ENCODE data around the gene BTBD16. TPM values are rescaled to one million over a fixed set of nuclear protein-coding genes. Genes with fewer than 3 reads are reported as not detected.

BTBD16 gene
- total and polyA plus RNA-seq, 3 donors from 2014 or later, result 4.9 to 21.3 (median 5.3) TPM

DNA sequence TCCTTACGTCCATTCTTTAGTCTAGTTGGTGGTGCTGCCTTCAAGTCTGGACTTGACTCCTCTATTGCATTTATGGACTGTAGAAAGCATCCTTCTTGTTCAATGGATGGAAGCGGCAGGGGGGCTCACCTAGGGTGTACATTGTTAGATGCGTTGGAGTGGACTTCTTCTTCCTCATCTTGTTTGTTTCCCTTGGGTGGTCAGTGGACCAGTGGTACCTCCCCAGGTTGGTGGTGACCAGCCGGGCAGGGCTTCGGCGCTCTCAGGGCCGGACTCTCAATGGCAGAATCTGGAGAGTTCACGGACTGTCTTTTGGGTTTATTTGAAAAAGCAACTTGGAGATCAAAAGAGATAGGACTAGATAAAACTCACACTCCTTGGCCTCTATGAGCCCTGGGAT is 6.2 kb upstream of the BTBD16 start:
- intact Hi-C loops (cut with DNase I; ENCODE audit: low total_unique reads), result no loop called here
- no peaks in the 10 kb centered on the region for H3K4me1 ChIP-seq
- no peaks in the 10 kb centered on the region for H3K36me3 ChIP-seq (ENCODE audit: low read depth, missing control alignments)
- H3K27me3 ChIP-seq, result no peaks in the 10 kb centered on the region
- H3K4me3 ChIP-seq, result no peak overlapping the region
- DNase-seq, result no peak
- H3K9me3 ChIP-seq, result no peaks in the 10 kb centered on the region
- no peak overlapping the region for H3K27ac ChIP-seq
- no peak for TF ChIP-seq POLR2A (IDR thresholded peaks at IDR 0.05)
- TF ChIP-seq, protein P1, sequence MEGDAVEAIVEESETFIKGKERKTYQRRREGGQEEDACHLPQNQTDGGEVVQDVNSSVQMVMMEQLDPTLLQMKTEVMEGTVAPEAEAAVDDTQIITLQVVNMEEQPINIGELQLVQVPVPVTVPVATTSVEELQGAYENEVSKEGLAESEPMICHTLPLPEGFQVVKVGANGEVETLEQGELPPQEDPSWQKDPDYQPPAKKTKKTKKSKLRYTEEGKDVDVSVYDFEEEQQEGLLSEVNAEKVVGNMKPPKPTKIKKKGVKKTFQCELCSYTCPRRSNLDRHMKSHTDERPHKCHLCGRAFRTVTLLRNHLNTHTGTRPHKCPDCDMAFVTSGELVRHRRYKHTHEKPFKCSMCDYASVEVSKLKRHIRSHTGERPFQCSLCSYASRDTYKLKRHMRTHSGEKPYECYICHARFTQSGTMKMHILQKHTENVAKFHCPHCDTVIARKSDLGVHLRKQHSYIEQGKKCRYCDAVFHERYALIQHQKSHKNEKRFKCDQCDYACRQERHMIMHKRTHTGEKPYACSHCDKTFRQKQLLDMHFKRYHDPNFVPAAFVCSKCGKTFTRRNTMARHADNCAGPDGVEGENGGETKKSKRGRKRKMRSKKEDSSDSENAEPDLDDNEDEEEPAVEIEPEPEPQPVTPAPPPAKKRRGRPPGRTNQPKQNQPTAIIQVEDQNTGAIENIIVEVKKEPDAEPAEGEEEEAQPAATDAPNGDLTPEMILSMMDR (IDR thresholded peaks at IDR 0.05), result no peak
- WGBS, 2 donors, result 91 to 100% methylated on average over 2 to 8 of the region's 8 CpGs

DNA sequence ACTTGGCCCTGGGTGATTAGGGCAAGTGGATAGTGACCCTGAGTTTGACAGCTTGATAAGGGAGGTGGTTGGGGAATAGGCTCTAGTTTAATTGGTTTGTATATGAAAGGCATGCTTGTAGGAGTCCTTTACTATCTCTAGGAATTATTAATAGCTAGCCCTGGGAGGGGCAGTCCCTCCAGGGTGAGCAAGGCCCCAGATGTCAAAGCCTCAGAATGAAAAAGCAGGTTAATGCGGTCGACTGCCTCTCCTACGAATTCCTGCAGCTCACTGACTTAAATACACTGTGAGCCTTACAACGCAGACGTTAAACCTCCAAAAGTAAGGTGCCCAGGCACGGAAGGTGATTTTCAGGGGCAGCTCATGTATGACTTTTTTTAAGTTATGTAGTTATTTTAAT is 5.2 kb upstream of the BTBD16 start:
- intact Hi-C loops (cut with DNase I; ENCODE audit: low total_unique reads), result no loop called here
- no peak overlapping the region for H3K27ac ChIP-seq
- H3K36me3 ChIP-seq (ENCODE audit: low read depth, missing control alignments), result no peaks in the 10 kb centered on the region
- TF ChIP-seq, protein P1 (IDR thresholded peaks at IDR 0.05), result no peak
- no peak for TF ChIP-seq POLR2A (IDR thresholded peaks at IDR 0.05)
- no peak for DNase-seq
- H3K4me3 ChIP-seq, result no peak overlapping the region
- no peaks in the 10 kb centered on the region for H3K27me3 ChIP-seq
- H3K4me1 ChIP-seq, result no peaks in the 10 kb centered on the region
- WGBS, 2 donors, result 64 to 71% methylated on average over 6 of the region's 6 CpGs
- H3K9me3 ChIP-seq, result no peaks in the 10 kb centered on the region

DNA sequence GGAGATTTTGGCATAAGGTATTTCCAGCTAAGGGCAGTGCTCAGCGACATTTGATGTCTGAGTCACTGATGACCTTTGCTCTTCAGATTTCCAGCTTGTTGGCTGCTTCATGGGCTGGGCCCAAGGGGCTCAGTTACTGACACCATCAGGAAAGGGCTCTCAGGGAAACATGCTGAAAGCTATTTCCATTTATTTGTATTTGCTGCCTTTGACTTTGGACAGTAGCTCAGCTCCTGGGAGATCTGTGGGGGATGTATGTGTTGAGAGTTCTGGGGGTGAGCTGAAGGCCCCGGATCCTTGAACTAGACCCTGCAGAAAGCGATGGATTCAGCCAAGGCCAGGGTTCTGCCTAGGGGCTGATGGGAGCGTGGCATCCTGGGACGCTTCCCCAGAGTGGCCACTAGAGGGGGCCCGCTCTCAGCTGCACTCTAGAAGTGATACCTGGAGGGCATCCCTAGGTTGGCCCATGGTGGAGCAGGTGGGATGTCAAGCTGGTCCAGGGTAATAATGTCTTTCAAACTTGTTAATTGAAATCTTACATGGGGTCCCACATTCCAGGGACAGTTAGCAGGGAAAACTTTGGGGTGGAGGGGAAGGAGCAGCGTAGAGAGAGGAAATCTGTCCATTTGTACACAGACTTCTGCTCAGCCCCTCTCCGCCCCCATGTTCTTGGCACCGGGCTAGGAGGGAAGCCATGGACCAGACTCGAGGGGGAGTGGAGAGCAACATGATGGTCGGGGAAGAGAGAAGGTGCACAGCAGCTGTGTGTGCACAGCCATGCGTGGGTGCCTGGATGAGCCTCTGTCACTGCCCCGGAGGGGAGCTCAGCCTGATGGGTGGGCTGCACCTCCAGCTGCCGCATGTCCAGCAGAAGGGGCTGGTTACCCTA is 3.0 kb upstream of the BTBD16 start:
- intact Hi-C loops (cut with DNase I; ENCODE audit: low total_unique reads), result no loop called here
- 50 to 55% methylated on average over 10 to 14 of the region's 14 CpGs for WGBS, 2 donors
- Histone ChIP-seq H3K36me3 (ENCODE audit: low read depth, missing control alignments) (no peaks in the 10 kb centered on the region), H3K4me3 (no peak overlapping the region), H3K27ac (no peak overlapping the region), H3K4me1 (no peaks in the 10 kb centered on the region), H3K27me3 (no peaks in the 10 kb centered on the region), H3K9me3 (no peaks in the 10 kb centered on the region)
- no peak for TF ChIP-seq POLR2A (IDR thresholded peaks at IDR 0.05)
- TF ChIP-seq, protein P1 (IDR thresholded peaks at IDR 0.05), result peak in 2 of 3 experiments; percentile 75 to 82
- DNase-seq, result peak; percentile 74

DNA sequence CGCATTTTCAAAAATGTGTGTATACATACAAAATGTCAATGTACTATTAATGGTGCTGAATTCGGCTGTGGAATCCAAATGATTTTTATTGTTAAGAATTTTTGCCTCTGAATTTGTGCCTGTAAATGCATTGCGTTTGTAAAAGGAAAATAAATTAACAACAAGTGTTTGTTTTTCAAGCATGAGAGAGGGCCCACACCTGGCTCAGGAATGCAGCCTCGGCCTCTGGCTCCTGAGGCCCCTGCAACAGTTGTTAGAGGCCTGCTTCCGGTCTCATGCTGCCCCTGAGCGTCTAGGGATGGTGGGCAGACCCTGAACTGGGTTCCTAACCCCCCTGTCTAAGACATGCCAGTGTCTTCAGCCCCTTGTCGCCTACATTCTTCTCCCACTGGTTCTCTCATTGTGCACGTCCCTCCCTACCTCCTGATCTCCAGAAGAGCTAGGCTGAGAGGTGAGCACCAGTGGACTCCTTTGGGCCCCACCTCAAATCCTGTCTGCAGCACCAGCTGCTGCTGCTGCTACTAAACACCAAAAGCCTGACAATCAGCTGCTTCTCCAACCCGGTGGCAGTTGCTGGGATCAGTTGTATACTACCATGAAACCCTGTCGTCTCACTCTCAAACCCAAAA is 1.9 kb upstream of the BTBD16 start:
- H3K27ac ChIP-seq, result no peak overlapping the region
- no peak overlapping the region for H3K4me3 ChIP-seq
- H3K4me1 ChIP-seq, result no peaks in the 10 kb centered on the region
- H3K36me3 ChIP-seq (ENCODE audit: low read depth, missing control alignments), result no peaks in the 10 kb centered on the region
- H3K9me3 ChIP-seq, result no peaks in the 10 kb centered on the region
- intact Hi-C loops (cut with DNase I; ENCODE audit: low total_unique reads), result no loop called here
- 79 to 83% methylated on average over 10 of the region's 10 CpGs for WGBS, 2 donors
- DNase-seq, result no peak
- no peak for TF ChIP-seq POLR2A (IDR thresholded peaks at IDR 0.05)
- TF ChIP-seq, protein P1 (IDR thresholded peaks at IDR 0.05), result no peak
- no peaks in the 10 kb centered on the region for H3K27me3 ChIP-seq

Data from testis (tissue), 3 donors.